Adrenal gland (tissue), 5 donors: Measurements from ENCODE around the gene NUP210.

Experiments
- POLR2A ChIP-seq, 2 donors: fragments of 450-650 bp; IDR thresholded peaks; one replicate each; pipeline ENCODE4 v1.6.1; 2017; ENCODE audit warnings: antibody characterized with exemption in 2 of 2, mild to moderate bottlenecking in 2 of 2, moderate library complexity in 1 of 2
- TF ChIP-seq, protein P1 (sequence below), 6 experiments: fragments of 450-650 bp in 4 of 6; fragments of 200-600 bp in 2 of 6; sonication (generic) in 1 of 6; IDR thresholded peaks; 1 replicate in 5 of 6; 2 replicates in 1 of 6; pipeline versions ENCODE4 v1.5.1 to v1.8.0; 2016 to 2021; ENCODE audit warnings: antibody characterized with exemption in 6 of 6, mild to moderate bottlenecking in 2 of 6, moderate library complexity in 1 of 6
- donor health status: DM: no; HTN: no; CAD: no.

- TF ChIP-seq, protein P1, sequence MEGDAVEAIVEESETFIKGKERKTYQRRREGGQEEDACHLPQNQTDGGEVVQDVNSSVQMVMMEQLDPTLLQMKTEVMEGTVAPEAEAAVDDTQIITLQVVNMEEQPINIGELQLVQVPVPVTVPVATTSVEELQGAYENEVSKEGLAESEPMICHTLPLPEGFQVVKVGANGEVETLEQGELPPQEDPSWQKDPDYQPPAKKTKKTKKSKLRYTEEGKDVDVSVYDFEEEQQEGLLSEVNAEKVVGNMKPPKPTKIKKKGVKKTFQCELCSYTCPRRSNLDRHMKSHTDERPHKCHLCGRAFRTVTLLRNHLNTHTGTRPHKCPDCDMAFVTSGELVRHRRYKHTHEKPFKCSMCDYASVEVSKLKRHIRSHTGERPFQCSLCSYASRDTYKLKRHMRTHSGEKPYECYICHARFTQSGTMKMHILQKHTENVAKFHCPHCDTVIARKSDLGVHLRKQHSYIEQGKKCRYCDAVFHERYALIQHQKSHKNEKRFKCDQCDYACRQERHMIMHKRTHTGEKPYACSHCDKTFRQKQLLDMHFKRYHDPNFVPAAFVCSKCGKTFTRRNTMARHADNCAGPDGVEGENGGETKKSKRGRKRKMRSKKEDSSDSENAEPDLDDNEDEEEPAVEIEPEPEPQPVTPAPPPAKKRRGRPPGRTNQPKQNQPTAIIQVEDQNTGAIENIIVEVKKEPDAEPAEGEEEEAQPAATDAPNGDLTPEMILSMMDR (IDR thresholded peaks at IDR 0.05), result no peak
- TF ChIP-seq POLR2A (IDR thresholded peaks at IDR 0.05), result no peak
Measured at GRCh38 chr3:13338996-13339395, 81.1 kb downstream of the NUP210 start.
